ENCODE results near the gene LRPPRC.

The LRPPRC gene

GRCh38 chr2:43941966-43942365 is 53.8 kb downstream of the LRPPRC start:
- no peaks in the 10 kb centered on the region for H3K27me3 ChIP-seq (ENCODE audit: insufficient read depth, poor library complexity, severe bottlenecking)
- no peak overlapping the region for H3K27ac ChIP-seq (ENCODE audit: poor library complexity, severe bottlenecking)
- H3K4me3 ChIP-seq (ENCODE audit: severe bottlenecking), result no peak overlapping the region
- H3K4me1 ChIP-seq (ENCODE audit: insufficient read depth, poor library complexity, severe bottlenecking), result no peaks in the 10 kb centered on the region
- no peak for TF ChIP-seq CTCF (IDR thresholded peaks at IDR 0.05; ENCODE audit: poor library complexity, severe bottlenecking)
- no peaks in the 10 kb centered on the region for H3K9me3 ChIP-seq (ENCODE audit: severe bottlenecking)
- ATAC-seq (ENCODE audit: low read depth) (no peak), DNase-seq (ENCODE audit: low spot score) (no peak)
- peaks cover 88% of the 10 kb centered on the region for H3K36me3 ChIP-seq (ENCODE audit: low read depth)

- no peak for DNase-seq (ENCODE audit: low spot score)
- no peak for ATAC-seq (ENCODE audit: low read depth)
- Histone ChIP-seq H3K27me3 (ENCODE audit: insufficient read depth, poor library complexity, severe bottlenecking) (no peaks in the 10 kb centered on the region), H3K36me3 (ENCODE audit: low read depth) (peaks cover 88% of the 10 kb centered on the region), H3K4me3 (ENCODE audit: severe bottlenecking) (no peak overlapping the region), H3K4me1 (ENCODE audit: insufficient read depth, poor library complexity, severe bottlenecking) (no peaks in the 10 kb centered on the region), H3K27ac (ENCODE audit: poor library complexity, severe bottlenecking) (no peak overlapping the region), H3K9me3 (ENCODE audit: severe bottlenecking) (no peaks in the 10 kb centered on the region)
- no peak for TF ChIP-seq CTCF (IDR thresholded peaks at IDR 0.05; ENCODE audit: poor library complexity, severe bottlenecking)
Measured at GRCh38 chr2:43941359-43941758, 54.4 kb downstream of the LRPPRC start.

- TF ChIP-seq CTCF (IDR thresholded peaks at IDR 0.05; ENCODE audit: poor library complexity, severe bottlenecking), result no peak
- Histone ChIP-seq H3K27me3 (ENCODE audit: insufficient read depth, poor library complexity, severe bottlenecking) (no peaks in the 10 kb centered on the region), H3K4me1 (ENCODE audit: insufficient read depth, poor library complexity, severe bottlenecking) (no peaks in the 10 kb centered on the region), H3K36me3 (ENCODE audit: low read depth) (peaks cover 85% of the 10 kb centered on the region), H3K4me3 (ENCODE audit: severe bottlenecking) (no peak overlapping the region), H3K27ac (ENCODE audit: poor library complexity, severe bottlenecking) (no peak overlapping the region), H3K9me3 (ENCODE audit: severe bottlenecking) (no peaks in the 10 kb centered on the region)
- DNase-seq (ENCODE audit: low spot score), result no peak
- ATAC-seq (ENCODE audit: low read depth), result no peak
Measured at GRCh38 chr2:43939695-43940256, 56.0 kb downstream of the LRPPRC start.

- H3K4me1 ChIP-seq (ENCODE audit: insufficient read depth, poor library complexity, severe bottlenecking), result no peaks in the 10 kb centered on the region
- H3K36me3 ChIP-seq (ENCODE audit: low read depth), result peaks cover 85% of the 10 kb centered on the region
- no peaks in the 10 kb centered on the region for H3K9me3 ChIP-seq (ENCODE audit: severe bottlenecking)
- H3K4me3 ChIP-seq (ENCODE audit: severe bottlenecking), result no peak overlapping the region
- no peak for TF ChIP-seq CTCF (IDR thresholded peaks at IDR 0.05; ENCODE audit: poor library complexity, severe bottlenecking)
- no peak overlapping the region for H3K27ac ChIP-seq (ENCODE audit: poor library complexity, severe bottlenecking)
- ATAC-seq (ENCODE audit: low read depth), result no peak
- no peaks in the 10 kb centered on the region for H3K27me3 ChIP-seq (ENCODE audit: insufficient read depth, poor library complexity, severe bottlenecking)
- DNase-seq (ENCODE audit: low spot score), result no peak
Measured at GRCh38 chr2:43937269-43937820, 58.4 kb downstream of the LRPPRC start.

- no peak for ATAC-seq (ENCODE audit: low read depth)
- DNase-seq (ENCODE audit: low spot score), result no peak
- TF ChIP-seq CTCF (IDR thresholded peaks at IDR 0.05; ENCODE audit: poor library complexity, severe bottlenecking), result no peak
- Histone ChIP-seq H3K4me3 (ENCODE audit: severe bottlenecking) (no peak overlapping the region), H3K4me1 (ENCODE audit: insufficient read depth, poor library complexity, severe bottlenecking) (no peaks in the 10 kb centered on the region), H3K36me3 (ENCODE audit: low read depth) (peaks cover 79% of the 10 kb centered on the region), H3K27ac (ENCODE audit: poor library complexity, severe bottlenecking) (no peak overlapping the region), H3K27me3 (ENCODE audit: insufficient read depth, poor library complexity, severe bottlenecking) (no peaks in the 10 kb centered on the region), H3K9me3 (ENCODE audit: severe bottlenecking) (no peaks in the 10 kb centered on the region)
Measured at GRCh38 chr2:43934567-43934966, 61.2 kb downstream of the LRPPRC start.
